Heart right ventricle (tissue), 16 donors: Measurements from ENCODE around the gene CHRNA1. TPM values are rescaled to one million over a fixed set of nuclear protein-coding genes. Genes with fewer than 3 reads are reported as not detected.
A peak's percentile ranks its signal among the peaks of the same experiment; 100 is the strongest.

ENCODE experiments used
- ATAC-seq, 8 donors: fragments of 200-7000 bp; cut with Tn5 transposase; one replicate each; pipeline ENCODE4 v1.9.1; 2020; ENCODE audit warnings: mild to moderate bottlenecking in 8 of 8, moderate library complexity in 8 of 8, moderate number of reproducible peaks in 1 of 8
- DNase-seq, 2 donors: peaks; one replicate each; pipeline ENCODE4 v3.0.0-alpha.2; 2020
- H3K27ac ChIP-seq, 10 donors: fragments of 200-600 bp; sonication (generic) in 2 of 10; one replicate each; pipeline versions ENCODE4 v1.5.0 to v1.8.0; 2020 to 2022; ENCODE audit warnings: mild to moderate bottlenecking in 3 of 10
- H3K27me3 ChIP-seq, 7 donors: fragments of 200-600 bp; one replicate each; pipeline ENCODE4 v1.8.0; 2021 to 2022; ENCODE audit warnings: mild to moderate bottlenecking in 2 of 7
- H3K36me3 ChIP-seq, 9 donors: fragments of 200-600 bp; sonication (generic) in 1 of 9; one replicate each; pipeline versions ENCODE4 v1.5.0 to v1.8.0; 2020 to 2022; ENCODE audit warnings: mild to moderate bottlenecking in 2 of 9
- H3K4me1 ChIP-seq, 9 donors: fragments of 200-600 bp; sonication (generic) in 1 of 9; one replicate each; pipeline versions ENCODE4 v1.5.0 to v1.8.0; 2020 to 2022; ENCODE audit warnings: mild to moderate bottlenecking in 4 of 9
- H3K4me3 ChIP-seq, 10 donors: fragments of 200-600 bp; sonication (generic) in 2 of 10; one replicate each; pipeline versions ENCODE4 v1.5.0 to v1.8.0; 2020 to 2022; ENCODE audit warnings: mild to moderate bottlenecking in 7 of 10, moderate library complexity in 2 of 10
- H3K9me3 ChIP-seq, 11 donors: fragments of 200-600 bp in 10 of 11; sonication (generic) in 2 of 11; one replicate each; pipeline versions ENCODE4 v1.5.0 to v1.8.0; 2013 to 2022; ENCODE audit warnings: mild to moderate bottlenecking in 2 of 11, control low read depth in 1 of 11, moderate library complexity in 1 of 11
- WGBS, 2 donors: extraction: QIAGEN DNeasy Blood & Tissue Kit; methylation state at CpG; one replicate each; pipeline ENCODE4 v1.1.7; 2013; ENCODE audit warnings: inconsistent platforms in 1 of 2; 5-methylcytosine and 5-hydroxymethylcytosine counted together
- intact Hi-C, 10 donors: fragments of 100-400 bp; cut with DNase I; formaldehyde crosslinking; loops; one replicate each; pipeline versions ENCODE4 v1.11.1 to v1.14.2; 2022
- long read RNA-seq, 3 donors: library from polyadenylated mRNA; unstranded; transcript quantifications; one replicate each; pipeline ENCODE4 v2.0.0, GENCODE V29; 2020 to 2021
- polyA plus RNA-seq, 2 donors: library from polyadenylated mRNA; stranded (reverse); fragments of 200-250 nt; gene quantifications; one replicate each; pipeline ENCODE4 v1.2.3, GENCODE V29; 2013
- total RNA-seq, 10 donors: library from RNA; stranded (reverse); fragmentation: NEBNext Ultra II Directional in 3 of 10; extraction: Animal tissue kit (Norgen Biotek cat#: 25700) in 3 of 10; gene quantifications; one replicate each; pipeline versions ENCODE4 v1.2.1 to v1.2.4, GENCODE V29; 2021 to 2023
- TF ChIP-seq, protein P1 (sequence below), 9 donors: fragments of 200-600 bp; sonication (generic) in 2 of 9; IDR thresholded peaks; one replicate each; pipeline versions ENCODE4 v1.5.0 to v1.8.0; 2021 to 2022; ENCODE audit warnings: antibody characterized with exemption in 9 of 9, mild to moderate bottlenecking in 5 of 9, moderate library complexity in 1 of 9
- donor health status: Arrhythmogenic right ventricular cardiomyopathy.
- donor health status: ischemic (EF 13 %, LVEDD 7.1; RV severe dilation, severe dysfunction).
- donor health status: healthy with polysubstance abuse.
- donor health status: DM: no; HTN: yes; CAD: no.
- donor health status: DM: no; HTN: no; CAD: no.
- donor health status: ischemic (EF 25% LVEDD 6.9; RV normal size, moderate dysfunction).
- donor health status: ischemic (EF 25% LVEDD 5.7; RV mildly dilated, moderate dysfunction).
- donor health status: healthy.
- donor health status: DM: yes; HTN: yes; CAD: no.
- donor health status: Ischemic cardiomyopathy.
- donor health status: ischemic (EF 35%, LVEDD 5.7; RV mildly dilated, moderate dysfunction).
- donor health status: nonischemic (EF 11% LVEDD 7.7; RV severe dilation, severe dysfunction).
- donor health status: DM: yes; HTN: yes; CAD: no.
- donor health status: PGD.
- donor health status: ischemic (EF 29% LVEDD 5.4; RV normal size, mild dysfunction).
- donor health status: nonischemic (EF 23%, LVEDD 6.1; RV moderate dilation, normal function).

CHRNA1 gene
- total RNA-seq (1 to 10 TPM in 2 of 10 donors, under 1 TPM in 3, not detected in 5; 0.19 to 1.3 (median 0.93) TPM), polyA plus RNA-seq (under 1 TPM; 0.07 to 0.29 TPM)
- long read RNA-seq, donor 1, result 0 reads
- long read RNA-seq, donor 2, result 0 reads
- long read RNA-seq, donor 3, result 0 reads

DNA sequence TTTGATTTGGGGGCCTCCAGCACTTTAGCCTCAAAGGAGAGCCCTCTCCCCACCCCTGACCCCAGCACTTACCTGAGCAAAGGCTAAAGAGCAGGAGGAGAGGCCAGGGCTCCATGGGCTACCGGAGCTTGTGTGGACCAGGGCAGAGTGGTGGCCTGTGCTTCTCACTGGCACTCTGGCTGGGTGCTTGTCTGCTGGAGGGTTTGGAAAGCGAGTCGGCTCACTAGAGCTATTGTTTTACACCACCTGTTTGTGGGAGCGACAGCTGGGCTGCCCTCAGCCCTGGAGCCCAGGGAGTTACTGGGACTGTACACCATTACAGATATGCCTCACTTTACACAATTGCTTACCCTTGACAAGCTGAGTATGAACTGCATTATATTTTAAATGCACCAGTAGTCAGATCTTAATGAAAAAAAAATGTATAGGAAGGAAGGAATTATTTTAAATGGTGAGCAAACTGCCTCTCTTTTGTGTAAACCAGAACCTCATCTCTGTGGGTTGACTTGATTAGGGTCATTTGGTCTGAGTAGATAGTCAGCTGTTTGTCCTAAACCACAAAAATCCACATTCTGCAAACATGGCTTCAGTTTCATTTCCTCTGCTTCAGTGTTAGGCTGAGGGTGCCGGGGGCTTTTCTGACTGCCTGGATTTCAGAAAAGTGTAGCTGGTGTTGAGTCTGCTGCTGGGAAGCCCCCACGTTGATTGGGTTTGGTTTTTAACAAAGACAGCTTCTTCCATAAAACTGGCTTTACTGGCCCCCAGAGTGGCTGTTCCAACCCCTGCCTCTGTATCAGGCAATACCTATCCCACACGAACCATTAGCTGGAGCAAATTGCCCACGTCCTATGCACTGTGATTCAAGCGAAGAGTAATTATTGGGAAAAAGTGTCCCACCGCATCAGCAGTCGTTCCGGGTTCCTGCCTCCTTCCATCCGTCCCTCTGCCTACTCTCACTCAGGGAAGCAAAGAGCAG is at the start of gene CHRNA1:
Gene CHRNA1 (minus strand): TSS at position 193 of the 976 bp plus-strand sequence. CDS start 78 bp downstream, at position 115.
- DNase-seq (no peak), ATAC-seq (peak in 2 of 8 donors; percentile 35 to 53)
- peaks cover 0 to 20% (median 10%) of the 10 kb centered on the region in 9 donors for H3K4me1 ChIP-seq
- H3K36me3 ChIP-seq, result no peaks in the 10 kb centered on the region
- TF ChIP-seq, protein P1, sequence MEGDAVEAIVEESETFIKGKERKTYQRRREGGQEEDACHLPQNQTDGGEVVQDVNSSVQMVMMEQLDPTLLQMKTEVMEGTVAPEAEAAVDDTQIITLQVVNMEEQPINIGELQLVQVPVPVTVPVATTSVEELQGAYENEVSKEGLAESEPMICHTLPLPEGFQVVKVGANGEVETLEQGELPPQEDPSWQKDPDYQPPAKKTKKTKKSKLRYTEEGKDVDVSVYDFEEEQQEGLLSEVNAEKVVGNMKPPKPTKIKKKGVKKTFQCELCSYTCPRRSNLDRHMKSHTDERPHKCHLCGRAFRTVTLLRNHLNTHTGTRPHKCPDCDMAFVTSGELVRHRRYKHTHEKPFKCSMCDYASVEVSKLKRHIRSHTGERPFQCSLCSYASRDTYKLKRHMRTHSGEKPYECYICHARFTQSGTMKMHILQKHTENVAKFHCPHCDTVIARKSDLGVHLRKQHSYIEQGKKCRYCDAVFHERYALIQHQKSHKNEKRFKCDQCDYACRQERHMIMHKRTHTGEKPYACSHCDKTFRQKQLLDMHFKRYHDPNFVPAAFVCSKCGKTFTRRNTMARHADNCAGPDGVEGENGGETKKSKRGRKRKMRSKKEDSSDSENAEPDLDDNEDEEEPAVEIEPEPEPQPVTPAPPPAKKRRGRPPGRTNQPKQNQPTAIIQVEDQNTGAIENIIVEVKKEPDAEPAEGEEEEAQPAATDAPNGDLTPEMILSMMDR (IDR thresholded peaks at IDR 0.05), result no peak
- H3K27ac ChIP-seq, result no peak within 1 kb of the TSS
- H3K27me3 ChIP-seq, result no peaks in the 10 kb centered on the region
- intact Hi-C loops, result no loop called here
- 89 to 92% methylated on average over 13 of the region's 13 CpGs for WGBS, 2 donors
- H3K9me3 ChIP-seq, result no peaks in the 10 kb centered on the region
- no peak within 1 kb of the TSS for H3K4me3 ChIP-seq

DNA sequence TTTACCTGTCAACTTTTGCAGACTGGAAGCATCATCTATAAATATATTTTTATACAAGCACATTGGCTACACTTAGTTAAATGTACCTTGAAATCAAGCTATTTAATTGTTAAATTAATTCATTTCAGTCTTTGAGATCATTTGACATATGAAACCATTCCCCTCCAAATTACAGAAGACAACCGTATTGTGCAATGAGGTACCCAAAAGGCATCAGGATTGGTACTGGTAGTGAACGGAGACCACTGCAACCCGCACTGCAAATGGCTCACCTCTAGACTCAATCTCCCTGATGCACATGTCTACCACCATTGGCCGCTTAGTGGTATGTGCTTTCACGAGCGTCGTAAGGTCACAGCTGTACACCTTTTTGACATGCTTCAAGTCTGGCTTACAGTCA is 47.8 kb upstream of the CHRNA1 start:
- DNase-seq (no peak), ATAC-seq (no peak)
- H3K36me3 ChIP-seq, result peaks cover 0 to 41% (median 14%) of the 10 kb centered on the region in 9 donors
- TF ChIP-seq, protein P1 (IDR thresholded peaks at IDR 0.05), result no peak
- 95% methylated on average over 7 of the region's 7 CpGs for WGBS, 2 donors
- H3K27ac ChIP-seq, result no peak overlapping the region
- no peaks in the 10 kb centered on the region for H3K9me3 ChIP-seq
- H3K27me3 ChIP-seq, result no peaks in the 10 kb centered on the region
- H3K4me3 ChIP-seq, result no peak overlapping the region
- peaks cover 0 to 15% (median 4%) of the 10 kb centered on the region in 9 donors for H3K4me1 ChIP-seq
- intact Hi-C loops, result no loop called here

DNA sequence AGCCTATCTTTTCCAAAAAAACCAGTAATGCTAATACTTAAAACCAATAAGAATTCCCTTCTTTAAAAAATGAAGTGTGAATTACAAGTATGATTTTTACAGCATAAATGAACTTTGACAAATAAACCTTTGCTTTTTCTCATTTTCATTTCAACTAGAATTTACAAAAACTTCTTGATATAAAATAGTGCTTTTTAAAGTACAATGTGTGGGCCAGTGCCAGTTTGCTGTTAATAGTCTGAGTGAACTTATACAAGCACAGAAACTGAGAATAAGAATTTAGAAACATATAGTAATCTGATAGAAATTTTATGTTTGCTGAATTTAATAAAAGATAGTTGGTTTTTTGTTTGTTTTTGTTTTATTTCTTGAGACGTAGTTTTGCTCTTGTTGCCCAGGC is 43.7 kb upstream of the CHRNA1 start:
- Histone ChIP-seq H3K27ac (peak overlapping the region in 9 of 10 donors; percentile 2 to 73 (median 39)), H3K9me3 (no peaks in the 10 kb centered on the region), H3K4me1 (peaks cover 0 to 32% (median 8%) of the 10 kb centered on the region in 9 donors), H3K27me3 (no peaks in the 10 kb centered on the region), H3K36me3 (peaks cover 0 to 52% (median 14%) of the 10 kb centered on the region in 9 donors), H3K4me3 (no peak overlapping the region)
- intact Hi-C loops, result no loop called here
- ATAC-seq (no peak), DNase-seq (no peak)
- TF ChIP-seq, protein P1 (IDR thresholded peaks at IDR 0.05), result no peak
- WGBS, 2 donors, result 74 to 81% methylated on average over 1 of the region's 1 CpG

DNA sequence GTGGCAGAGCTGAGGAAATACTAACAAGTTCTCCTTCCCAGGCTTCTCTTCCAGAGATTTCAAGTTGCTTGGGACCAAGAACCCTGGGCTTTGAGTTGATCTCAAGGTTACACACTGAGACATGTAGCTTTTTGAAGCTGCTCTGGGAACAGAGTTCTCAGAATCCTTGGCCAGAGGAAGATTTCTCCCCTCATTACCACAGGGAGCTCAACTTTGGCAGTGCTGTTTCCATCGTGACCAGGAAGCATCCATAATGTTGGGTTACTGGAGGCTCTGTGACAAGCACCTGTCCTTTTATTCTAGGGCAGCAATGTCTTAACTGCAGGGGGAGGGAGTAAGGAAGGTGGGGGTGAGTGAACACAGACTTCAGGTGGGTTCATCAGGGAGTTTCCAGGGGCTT is 41.5 kb upstream of the CHRNA1 start:
- peaks cover 0 to 52% (median 12%) of the 10 kb centered on the region in 9 donors for H3K36me3 ChIP-seq
- 75 to 87% methylated on average over 1 of the region's 1 CpG for WGBS, 2 donors
- peaks cover 0 to 32% (median 8%) of the 10 kb centered on the region in 9 donors for H3K4me1 ChIP-seq
- no peak overlapping the region for H3K4me3 ChIP-seq
- peak overlapping the region in 1 of 10 donors; percentile 21 for H3K27ac ChIP-seq
- DNase-seq, result no peak
- intact Hi-C loops, result no loop called here
- TF ChIP-seq, protein P1 (IDR thresholded peaks at IDR 0.05), result no peak
- no peaks in the 10 kb centered on the region for H3K27me3 ChIP-seq
- H3K9me3 ChIP-seq, result no peaks in the 10 kb centered on the region
- ATAC-seq, result no peak
